H1 (cell line): ENCODE results near the gene UPB1. TPM values are rescaled to one million over a fixed set of nuclear protein-coding genes. Genes with fewer than 3 reads are reported as not detected.

ENCODE experiments used
- CBX5 ChIP-seq: fragments of 300-800, 300-1000 bp; sonication (generic); IDR thresholded peaks from 2 replicates; pipeline ENCODE4 v1.7.1; 2016; ENCODE audit warnings: antibody characterized with exemption, low read length, low read depth
- CREB1 ChIP-seq: IDR thresholded peaks from 2 replicates; pipeline ENCODE4 v1.6.1; 2012; ENCODE audit warnings: inconsistent platforms
- SIN3A ChIP-seq, 2 experiments: IDR thresholded peaks in 1 of 2; conservative IDR thresholded peaks in 1 of 2; 2 replicates each; pipeline ENCODE4 v1.6.1; 2011 to 2012; ENCODE audit warnings: low read length in 2 of 2, improper control_type of control experiment in 1 of 2, low read depth in 1 of 2, mild to moderate bottlenecking in 1 of 2
- polyA plus RNA-seq, 7 experiments: library from polyadenylated mRNA; depleted of rRNA in 3 of 7; stranded (reverse) in 5 of 7; unstranded in 2 of 7; fragments of >200 nt in 5 of 7; fragments of 200-250 nt in 2 of 7; gene quantifications; 1 replicate in 5 of 7; 2 replicates in 1 of 7; 4 replicates in 1 of 7; pipeline versions ENCODE4 v1.2.1 to v1.2.3, GENCODE V29; 2011 to 2013; ENCODE audit warnings: missing spikeins in 2 of 7, mixed read lengths in 2 of 7
- total RNA-seq: library from RNA; stranded (reverse); fragmentation: NEBNext Ultra II Directional; extraction: Animal tissue kit (Norgen Biotek cat#: 25700); gene quantifications from 2 replicates; pipeline ENCODE4 v1.2.1, GENCODE V29; 2021
- TF ChIP-seq, protein P1 (sequence below): fragments of 300-600 bp; sonication (generic); IDR thresholded peaks from 2 replicates; pipeline ENCODE4 v1.7.1; 2012; ENCODE audit warnings: low read length, moderate library complexity, mild to moderate bottlenecking, inconsistent platforms; ENCODE audit not compliant: insufficient replicate concordance
- TF ChIP-seq, protein P2 (sequence below): IDR thresholded peaks from 2 replicates; pipeline ENCODE4 v1.6.1; 2011; ENCODE audit warnings: low read depth, mild to moderate bottlenecking, low read length; ENCODE audit not compliant: insufficient read depth

UPB1 gene
- total and polyA plus RNA-seq, 2 of the 8 experiments (the other 6 are each of a cell fraction or from before 2014, with no cell fraction given): 0.09 TPM; not detected in 1

DNA sequence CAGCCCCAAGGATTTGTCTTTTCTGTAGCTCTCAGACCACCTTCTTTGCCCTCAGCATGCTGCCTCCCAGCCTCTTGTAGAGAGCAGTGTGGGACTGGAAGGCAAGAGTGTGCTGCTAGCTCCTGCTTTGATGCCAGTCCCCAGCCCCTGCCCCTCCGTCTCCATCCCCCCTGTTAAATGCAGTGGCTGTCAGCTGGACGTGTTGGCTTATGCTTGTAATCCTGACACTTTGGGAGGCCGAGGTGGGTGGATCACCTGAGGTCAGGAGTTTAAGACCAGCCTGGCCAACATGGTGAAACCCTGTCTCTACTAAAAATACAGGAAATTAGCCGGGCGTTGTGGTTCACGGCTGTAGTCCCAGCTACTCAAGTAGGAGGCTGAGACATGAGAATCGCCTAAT lies 76.1 kb downstream of the UPB1 start (continued):
- no peak for TF ChIP-seq SIN3A (conservative IDR thresholded peaks at IDR 0.05 in 1 of 2, IDR thresholded peaks at IDR 0.05 in 1 of 2; ENCODE audit: low read depth in 1 of 2, low read length in 2 of 2)
- TF ChIP-seq, protein P1, sequence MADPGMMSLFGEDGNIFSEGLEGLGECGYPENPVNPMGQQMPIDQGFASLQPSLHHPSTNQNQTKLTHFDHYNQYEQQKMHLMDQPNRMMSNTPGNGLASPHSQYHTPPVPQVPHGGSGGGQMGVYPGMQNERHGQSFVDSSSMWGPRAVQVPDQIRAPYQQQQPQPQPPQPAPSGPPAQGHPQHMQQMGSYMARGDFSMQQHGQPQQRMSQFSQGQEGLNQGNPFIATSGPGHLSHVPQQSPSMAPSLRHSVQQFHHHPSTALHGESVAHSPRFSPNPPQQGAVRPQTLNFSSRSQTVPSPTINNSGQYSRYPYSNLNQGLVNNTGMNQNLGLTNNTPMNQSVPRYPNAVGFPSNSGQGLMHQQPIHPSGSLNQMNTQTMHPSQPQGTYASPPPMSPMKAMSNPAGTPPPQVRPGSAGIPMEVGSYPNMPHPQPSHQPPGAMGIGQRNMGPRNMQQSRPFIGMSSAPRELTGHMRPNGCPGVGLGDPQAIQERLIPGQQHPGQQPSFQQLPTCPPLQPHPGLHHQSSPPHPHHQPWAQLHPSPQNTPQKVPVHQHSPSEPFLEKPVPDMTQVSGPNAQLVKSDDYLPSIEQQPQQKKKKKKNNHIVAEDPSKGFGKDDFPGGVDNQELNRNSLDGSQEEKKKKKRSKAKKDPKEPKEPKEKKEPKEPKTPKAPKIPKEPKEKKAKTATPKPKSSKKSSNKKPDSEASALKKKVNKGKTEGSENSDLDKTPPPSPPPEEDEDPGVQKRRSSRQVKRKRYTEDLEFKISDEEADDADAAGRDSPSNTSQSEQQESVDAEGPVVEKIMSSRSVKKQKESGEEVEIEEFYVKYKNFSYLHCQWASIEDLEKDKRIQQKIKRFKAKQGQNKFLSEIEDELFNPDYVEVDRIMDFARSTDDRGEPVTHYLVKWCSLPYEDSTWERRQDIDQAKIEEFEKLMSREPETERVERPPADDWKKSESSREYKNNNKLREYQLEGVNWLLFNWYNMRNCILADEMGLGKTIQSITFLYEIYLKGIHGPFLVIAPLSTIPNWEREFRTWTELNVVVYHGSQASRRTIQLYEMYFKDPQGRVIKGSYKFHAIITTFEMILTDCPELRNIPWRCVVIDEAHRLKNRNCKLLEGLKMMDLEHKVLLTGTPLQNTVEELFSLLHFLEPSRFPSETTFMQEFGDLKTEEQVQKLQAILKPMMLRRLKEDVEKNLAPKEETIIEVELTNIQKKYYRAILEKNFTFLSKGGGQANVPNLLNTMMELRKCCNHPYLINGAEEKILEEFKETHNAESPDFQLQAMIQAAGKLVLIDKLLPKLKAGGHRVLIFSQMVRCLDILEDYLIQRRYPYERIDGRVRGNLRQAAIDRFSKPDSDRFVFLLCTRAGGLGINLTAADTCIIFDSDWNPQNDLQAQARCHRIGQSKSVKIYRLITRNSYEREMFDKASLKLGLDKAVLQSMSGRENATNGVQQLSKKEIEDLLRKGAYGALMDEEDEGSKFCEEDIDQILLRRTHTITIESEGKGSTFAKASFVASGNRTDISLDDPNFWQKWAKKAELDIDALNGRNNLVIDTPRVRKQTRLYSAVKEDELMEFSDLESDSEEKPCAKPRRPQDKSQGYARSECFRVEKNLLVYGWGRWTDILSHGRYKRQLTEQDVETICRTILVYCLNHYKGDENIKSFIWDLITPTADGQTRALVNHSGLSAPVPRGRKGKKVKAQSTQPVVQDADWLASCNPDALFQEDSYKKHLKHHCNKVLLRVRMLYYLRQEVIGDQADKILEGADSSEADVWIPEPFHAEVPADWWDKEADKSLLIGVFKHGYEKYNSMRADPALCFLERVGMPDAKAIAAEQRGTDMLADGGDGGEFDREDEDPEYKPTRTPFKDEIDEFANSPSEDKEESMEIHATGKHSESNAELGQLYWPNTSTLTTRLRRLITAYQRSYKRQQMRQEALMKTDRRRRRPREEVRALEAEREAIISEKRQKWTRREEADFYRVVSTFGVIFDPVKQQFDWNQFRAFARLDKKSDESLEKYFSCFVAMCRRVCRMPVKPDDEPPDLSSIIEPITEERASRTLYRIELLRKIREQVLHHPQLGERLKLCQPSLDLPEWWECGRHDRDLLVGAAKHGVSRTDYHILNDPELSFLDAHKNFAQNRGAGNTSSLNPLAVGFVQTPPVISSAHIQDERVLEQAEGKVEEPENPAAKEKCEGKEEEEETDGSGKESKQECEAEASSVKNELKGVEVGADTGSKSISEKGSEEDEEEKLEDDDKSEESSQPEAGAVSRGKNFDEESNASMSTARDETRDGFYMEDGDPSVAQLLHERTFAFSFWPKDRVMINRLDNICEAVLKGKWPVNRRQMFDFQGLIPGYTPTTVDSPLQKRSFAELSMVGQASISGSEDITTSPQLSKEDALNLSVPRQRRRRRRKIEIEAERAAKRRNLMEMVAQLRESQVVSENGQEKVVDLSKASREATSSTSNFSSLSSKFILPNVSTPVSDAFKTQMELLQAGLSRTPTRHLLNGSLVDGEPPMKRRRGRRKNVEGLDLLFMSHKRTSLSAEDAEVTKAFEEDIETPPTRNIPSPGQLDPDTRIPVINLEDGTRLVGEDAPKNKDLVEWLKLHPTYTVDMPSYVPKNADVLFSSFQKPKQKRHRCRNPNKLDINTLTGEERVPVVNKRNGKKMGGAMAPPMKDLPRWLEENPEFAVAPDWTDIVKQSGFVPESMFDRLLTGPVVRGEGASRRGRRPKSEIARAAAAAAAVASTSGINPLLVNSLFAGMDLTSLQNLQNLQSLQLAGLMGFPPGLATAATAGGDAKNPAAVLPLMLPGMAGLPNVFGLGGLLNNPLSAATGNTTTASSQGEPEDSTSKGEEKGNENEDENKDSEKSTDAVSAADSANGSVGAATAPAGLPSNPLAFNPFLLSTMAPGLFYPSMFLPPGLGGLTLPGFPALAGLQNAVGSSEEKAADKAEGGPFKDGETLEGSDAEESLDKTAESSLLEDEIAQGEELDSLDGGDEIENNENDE: no peak
- TF ChIP-seq CREB1: no peak
- no peak for TF ChIP-seq CBX5
- TF ChIP-seq, protein P2, sequence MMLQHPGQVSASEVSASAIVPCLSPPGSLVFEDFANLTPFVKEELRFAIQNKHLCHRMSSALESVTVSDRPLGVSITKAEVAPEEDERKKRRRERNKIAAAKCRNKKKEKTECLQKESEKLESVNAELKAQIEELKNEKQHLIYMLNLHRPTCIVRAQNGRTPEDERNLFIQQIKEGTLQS: no peak
